Stomach smooth muscle (tissue), 2 donors: ENCODE results near the gene DNASE1L3.
"Not testable (repeated sequence)": the region's sequence is repeated elsewhere in the genome, so short reads cannot be mapped to it uniquely, and the experiment has no call there.

ENCODE experiments used
- H3K27ac ChIP-seq: one replicate; pipeline ENCODE4 v1.7.0; 2013; ENCODE audit warnings: mild to moderate bottlenecking, low read length, inconsistent platforms
- H3K27me3 ChIP-seq, 2 donors: one replicate each; pipeline ENCODE4 v1.7.0; 2013; ENCODE audit warnings: low read length in 2 of 2; ENCODE audit not compliant: insufficient read depth in 2 of 2, control insufficient read depth in 1 of 2
- H3K36me3 ChIP-seq, 2 donors: one replicate each; pipeline ENCODE4 v1.7.0; 2013; ENCODE audit warnings: low read length in 2 of 2; ENCODE audit not compliant: control insufficient read depth in 2 of 2, insufficient read depth in 2 of 2
- H3K4me1 ChIP-seq: one replicate; pipeline ENCODE4 v1.7.0; 2013; ENCODE audit warnings: low read length; ENCODE audit not compliant: control insufficient read depth, insufficient read depth
- H3K4me3 ChIP-seq, 2 donors: one replicate each; pipeline ENCODE4 v1.7.0; 2013; ENCODE audit warnings: low read length in 2 of 2
- H3K9ac ChIP-seq, 2 donors: one replicate each; pipeline ENCODE4 v1.7.0; 2013; ENCODE audit warnings: low read length in 2 of 2, mild to moderate bottlenecking in 1 of 2
- H3K9me3 ChIP-seq, 2 donors: one replicate each; pipeline ENCODE4 v1.7.0; 2013; ENCODE audit warnings: low read length in 2 of 2; ENCODE audit not compliant: control insufficient read depth in 2 of 2
- donor health status: healthy.
- donor health status: Pancreatic carcinoma.

The DNASE1L3 gene

GRCh38 chr3:58215317-58216025 lies 4.7 kb upstream of the DNASE1L3 start:
- Histone ChIP-seq H3K9ac (no peak overlapping the region), H3K4me3 (no peak overlapping the region), H3K27ac (no peak overlapping the region)

GRCh38 chr3:58214484-58215316 lies 3.9 kb upstream of the DNASE1L3 start:
- Histone ChIP-seq H3K4me1 (no peaks in the 10 kb centered on the region), H3K36me3 (no peaks in the 10 kb centered on the region), H3K9ac (no peak overlapping the region), H3K9me3 (no peaks in the 10 kb centered on the region), H3K27ac (no peak overlapping the region), H3K27me3 (no peaks in the 10 kb centered on the region), H3K4me3 (no peak overlapping the region)

More at GRCh38 chr3:58215317-58216025, 4.7 kb upstream of the DNASE1L3 start:
- Histone ChIP-seq H3K4me1 (no peaks in the 10 kb centered on the region), H3K9me3 (no peaks in the 10 kb centered on the region), H3K27me3 (no peaks in the 10 kb centered on the region), H3K36me3 (no peaks in the 10 kb centered on the region)

- no peak overlapping the region for H3K4me3 ChIP-seq
- H3K27ac ChIP-seq: no peak overlapping the region
- H3K9me3 ChIP-seq: no peaks in the 10 kb centered on the region
- no peaks in the 10 kb centered on the region for H3K36me3 ChIP-seq
- no peak overlapping the region for H3K9ac ChIP-seq
- no peaks in the 10 kb centered on the region for H3K4me1 ChIP-seq
- no peaks in the 10 kb centered on the region for H3K27me3 ChIP-seq
Observed at GRCh38 chr3:58209933-58210332, 839 bp downstream of the DNASE1L3 start.

GRCh38 chr3:58207954-58208353 lies 2.8 kb downstream of the DNASE1L3 start:
- H3K27ac ChIP-seq: no peak overlapping the region
- no peak overlapping the region for H3K9ac ChIP-seq
- no peaks in the 10 kb centered on the region for H3K9me3 ChIP-seq
- no peaks in the 10 kb centered on the region for H3K36me3 ChIP-seq
- H3K4me3 ChIP-seq: no peak overlapping the region
- H3K27me3 ChIP-seq: no peaks in the 10 kb centered on the region
- no peaks in the 10 kb centered on the region for H3K4me1 ChIP-seq

GRCh38 chr3:58206406-58207011 lies 4.3 kb downstream of the DNASE1L3 start:
- no peaks in the 10 kb centered on the region for H3K36me3 ChIP-seq
- no peaks in the 10 kb centered on the region for H3K4me1 ChIP-seq
- H3K27me3 ChIP-seq: no peaks in the 10 kb centered on the region
- no peak overlapping the region for H3K27ac ChIP-seq
- H3K4me3 ChIP-seq: no peak overlapping the region
- H3K9me3 ChIP-seq: no peaks in the 10 kb centered on the region
- H3K9ac ChIP-seq: no peak overlapping the region

GRCh38 chr3:58205981-58206380 lies 4.8 kb downstream of the DNASE1L3 start:
- Histone ChIP-seq H3K9ac (no peak overlapping the region), H3K4me1 (no peaks in the 10 kb centered on the region), H3K27me3 (no peaks in the 10 kb centered on the region), H3K9me3 (no peaks in the 10 kb centered on the region), H3K36me3 (no peaks in the 10 kb centered on the region), H3K4me3 (no peak overlapping the region), H3K27ac (no peak overlapping the region)

- no peak overlapping the region for H3K9ac ChIP-seq
- no peak overlapping the region for H3K4me3 ChIP-seq
- no peaks in the 10 kb centered on the region for H3K4me1 ChIP-seq
Observed at GRCh38 chr3:58204720-58205119, 6.1 kb downstream of the DNASE1L3 start.

GRCh38 chr3:58203541-58203940 lies 7.2 kb downstream of the DNASE1L3 start:
- no peaks in the 10 kb centered on the region for H3K4me1 ChIP-seq
- no peaks in the 10 kb centered on the region for H3K27me3 ChIP-seq
- H3K9ac ChIP-seq: no peak overlapping the region
- H3K36me3 ChIP-seq: no peaks in the 10 kb centered on the region
- H3K27ac ChIP-seq: no peak overlapping the region
- no peaks in the 10 kb centered on the region for H3K9me3 ChIP-seq
- no peak overlapping the region for H3K4me3 ChIP-seq

More at GRCh38 chr3:58204720-58205119, 6.1 kb downstream of the DNASE1L3 start:
- H3K36me3 ChIP-seq: no peaks in the 10 kb centered on the region
- no peaks in the 10 kb centered on the region for H3K9me3 ChIP-seq
- H3K27ac ChIP-seq: no peak overlapping the region
- no peaks in the 10 kb centered on the region for H3K27me3 ChIP-seq

GRCh38 chr3:58202917-58203360 lies 7.8 kb downstream of the DNASE1L3 start:
- no peaks in the 10 kb centered on the region for H3K27me3 ChIP-seq
- H3K4me1 ChIP-seq: no peaks in the 10 kb centered on the region
- H3K9me3 ChIP-seq: no peaks in the 10 kb centered on the region
- H3K9ac ChIP-seq: no peak overlapping the region
- H3K36me3 ChIP-seq: no peaks in the 10 kb centered on the region
- no peak overlapping the region for H3K4me3 ChIP-seq
- no peak overlapping the region for H3K27ac ChIP-seq

GRCh38 chr3:58201451-58201850 lies 9.3 kb downstream of the DNASE1L3 start:
- H3K9ac ChIP-seq, H3K9me3 ChIP-seq, H3K27ac ChIP-seq, H3K36me3 ChIP-seq, H3K27me3 ChIP-seq, H3K4me3 ChIP-seq, H3K4me1 ChIP-seq: not testable (repeated sequence)
